HL-60 (cell line): ENCODE results near the gene TET2.

Experiments
- DNase-seq, 2 experiments: peaks; one replicate each; pipeline ENCODE4 v3.0.0-alpha.2; 2010 to 2020; ENCODE audit warnings: low read depth in 1 of 2, low spot score in 1 of 2
- H3K27ac ChIP-seq: fragments of 250-450 bp; sonication (Bioruptor Pico); replicated peaks from 2 replicates; pipeline ENCODE4 v1.5.1; 2020; ENCODE audit warnings: mild to moderate bottlenecking, moderate library complexity
- H3K27me3 ChIP-seq: fragments of 250-450 bp; sonication (Bioruptor Pico); 2 replicates; pipeline ENCODE4 v1.5.1; 2021; ENCODE audit warnings: mild to moderate bottlenecking, moderate library complexity; ENCODE audit not compliant: insufficient read depth, poor library complexity, severe bottlenecking
- H3K4me3 ChIP-seq: replicated peaks from 2 replicates; pipeline ENCODE4 v1.5.1; 2011; ENCODE audit warnings: mild to moderate bottlenecking, control low read depth, low read length; ENCODE audit not compliant: insufficient read depth
- GABPA ChIP-seq: IDR thresholded peaks from 2 replicates; pipeline ENCODE4 v1.6.1; 2012; ENCODE audit warnings: low read depth
- POLR2AphosphoS5 ChIP-seq: IDR thresholded peaks from 2 replicates; pipeline ENCODE4 v1.6.1; 2012; ENCODE audit warnings: low read depth
- SPI1 ChIP-seq: IDR thresholded peaks from 2 replicates; pipeline ENCODE4 v1.6.1; 2012; ENCODE audit warnings: low read depth, mild to moderate bottlenecking, borderline replicate concordance
- TF ChIP-seq, protein P1 (sequence below): IDR thresholded peaks from one replicate; pipeline ENCODE4 v1.5.1; 2011; ENCODE audit warnings: low read length, control low read depth, inconsistent platforms; ENCODE audit not compliant: insufficient read depth
- TF ChIP-seq, protein P2 (sequence below): IDR thresholded peaks from 2 replicates; pipeline ENCODE4 v1.6.1; 2012; ENCODE audit warnings: low read depth; ENCODE audit not compliant: insufficient replicate concordance

Gene TET2

DNA sequence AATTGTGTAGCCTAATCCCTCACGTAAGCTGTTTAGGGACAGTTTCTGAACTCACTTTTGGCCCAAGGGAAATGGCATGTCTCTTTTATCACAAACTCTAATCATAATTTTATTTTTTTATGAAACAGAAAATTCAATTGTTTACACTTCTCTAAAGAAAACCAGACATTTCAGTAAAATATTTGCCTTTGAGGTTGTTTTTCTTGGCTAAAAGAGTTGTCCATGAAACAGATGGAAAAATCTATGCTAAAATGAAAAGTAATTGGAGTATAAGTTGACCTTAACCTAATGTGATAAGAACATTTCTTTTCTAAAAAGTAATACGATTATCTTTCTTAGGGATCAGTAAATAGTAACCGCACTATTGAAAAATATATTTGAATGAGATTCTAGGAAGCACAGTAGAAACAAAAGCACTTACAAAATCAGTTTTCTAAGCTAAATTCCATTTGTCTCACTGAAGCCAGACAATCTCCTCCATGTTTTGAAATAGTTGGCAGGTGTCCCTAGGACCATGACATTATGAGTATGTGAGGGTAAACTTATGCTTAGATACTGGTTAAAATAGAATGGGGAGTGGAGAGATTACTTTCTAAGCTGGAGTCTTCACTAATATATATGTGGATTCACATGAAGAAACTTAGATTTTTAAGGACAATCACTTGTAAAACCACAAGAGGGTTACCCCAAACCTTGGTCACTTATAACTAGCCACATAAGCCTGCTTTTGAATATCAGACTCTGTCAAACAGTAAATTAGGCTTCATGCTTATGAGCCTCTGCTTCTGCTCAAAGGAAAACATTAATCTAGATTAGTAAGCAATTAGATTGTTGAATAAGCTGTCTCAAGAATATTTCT is 20.1 kb upstream of the TET2 start:
- TF ChIP-seq, protein P1, sequence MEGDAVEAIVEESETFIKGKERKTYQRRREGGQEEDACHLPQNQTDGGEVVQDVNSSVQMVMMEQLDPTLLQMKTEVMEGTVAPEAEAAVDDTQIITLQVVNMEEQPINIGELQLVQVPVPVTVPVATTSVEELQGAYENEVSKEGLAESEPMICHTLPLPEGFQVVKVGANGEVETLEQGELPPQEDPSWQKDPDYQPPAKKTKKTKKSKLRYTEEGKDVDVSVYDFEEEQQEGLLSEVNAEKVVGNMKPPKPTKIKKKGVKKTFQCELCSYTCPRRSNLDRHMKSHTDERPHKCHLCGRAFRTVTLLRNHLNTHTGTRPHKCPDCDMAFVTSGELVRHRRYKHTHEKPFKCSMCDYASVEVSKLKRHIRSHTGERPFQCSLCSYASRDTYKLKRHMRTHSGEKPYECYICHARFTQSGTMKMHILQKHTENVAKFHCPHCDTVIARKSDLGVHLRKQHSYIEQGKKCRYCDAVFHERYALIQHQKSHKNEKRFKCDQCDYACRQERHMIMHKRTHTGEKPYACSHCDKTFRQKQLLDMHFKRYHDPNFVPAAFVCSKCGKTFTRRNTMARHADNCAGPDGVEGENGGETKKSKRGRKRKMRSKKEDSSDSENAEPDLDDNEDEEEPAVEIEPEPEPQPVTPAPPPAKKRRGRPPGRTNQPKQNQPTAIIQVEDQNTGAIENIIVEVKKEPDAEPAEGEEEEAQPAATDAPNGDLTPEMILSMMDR = no peak
- no peak for TF ChIP-seq GABPA
- no peak for TF ChIP-seq POLR2AphosphoS5
- TF ChIP-seq, protein P2, sequence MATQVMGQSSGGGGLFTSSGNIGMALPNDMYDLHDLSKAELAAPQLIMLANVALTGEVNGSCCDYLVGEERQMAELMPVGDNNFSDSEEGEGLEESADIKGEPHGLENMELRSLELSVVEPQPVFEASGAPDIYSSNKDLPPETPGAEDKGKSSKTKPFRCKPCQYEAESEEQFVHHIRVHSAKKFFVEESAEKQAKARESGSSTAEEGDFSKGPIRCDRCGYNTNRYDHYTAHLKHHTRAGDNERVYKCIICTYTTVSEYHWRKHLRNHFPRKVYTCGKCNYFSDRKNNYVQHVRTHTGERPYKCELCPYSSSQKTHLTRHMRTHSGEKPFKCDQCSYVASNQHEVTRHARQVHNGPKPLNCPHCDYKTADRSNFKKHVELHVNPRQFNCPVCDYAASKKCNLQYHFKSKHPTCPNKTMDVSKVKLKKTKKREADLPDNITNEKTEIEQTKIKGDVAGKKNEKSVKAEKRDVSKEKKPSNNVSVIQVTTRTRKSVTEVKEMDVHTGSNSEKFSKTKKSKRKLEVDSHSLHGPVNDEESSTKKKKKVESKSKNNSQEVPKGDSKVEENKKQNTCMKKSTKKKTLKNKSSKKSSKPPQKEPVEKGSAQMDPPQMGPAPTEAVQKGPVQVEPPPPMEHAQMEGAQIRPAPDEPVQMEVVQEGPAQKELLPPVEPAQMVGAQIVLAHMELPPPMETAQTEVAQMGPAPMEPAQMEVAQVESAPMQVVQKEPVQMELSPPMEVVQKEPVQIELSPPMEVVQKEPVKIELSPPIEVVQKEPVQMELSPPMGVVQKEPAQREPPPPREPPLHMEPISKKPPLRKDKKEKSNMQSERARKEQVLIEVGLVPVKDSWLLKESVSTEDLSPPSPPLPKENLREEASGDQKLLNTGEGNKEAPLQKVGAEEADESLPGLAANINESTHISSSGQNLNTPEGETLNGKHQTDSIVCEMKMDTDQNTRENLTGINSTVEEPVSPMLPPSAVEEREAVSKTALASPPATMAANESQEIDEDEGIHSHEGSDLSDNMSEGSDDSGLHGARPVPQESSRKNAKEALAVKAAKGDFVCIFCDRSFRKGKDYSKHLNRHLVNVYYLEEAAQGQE = no peak
- TF ChIP-seq SPI1 = no peak
- no peak for DNase-seq
- Histone ChIP-seq H3K27me3 (no peaks in the 10 kb centered on the region), H3K27ac (no peak overlapping the region), H3K4me3 (no peak overlapping the region)

- no peaks in the 10 kb centered on the region for H3K27me3 ChIP-seq
- no peak for DNase-seq
- H3K27ac ChIP-seq = no peak overlapping the region
- TF ChIP-seq, protein P2 = no peak
- no peak for TF ChIP-seq GABPA
- no peak for TF ChIP-seq POLR2AphosphoS5
- TF ChIP-seq, protein P1 = no peak
- TF ChIP-seq SPI1 = no peak
- no peak overlapping the region for H3K4me3 ChIP-seq
Measured at GRCh38 chr4:105127170-105127445, 19.6 kb upstream of the TET2 start.

DNA sequence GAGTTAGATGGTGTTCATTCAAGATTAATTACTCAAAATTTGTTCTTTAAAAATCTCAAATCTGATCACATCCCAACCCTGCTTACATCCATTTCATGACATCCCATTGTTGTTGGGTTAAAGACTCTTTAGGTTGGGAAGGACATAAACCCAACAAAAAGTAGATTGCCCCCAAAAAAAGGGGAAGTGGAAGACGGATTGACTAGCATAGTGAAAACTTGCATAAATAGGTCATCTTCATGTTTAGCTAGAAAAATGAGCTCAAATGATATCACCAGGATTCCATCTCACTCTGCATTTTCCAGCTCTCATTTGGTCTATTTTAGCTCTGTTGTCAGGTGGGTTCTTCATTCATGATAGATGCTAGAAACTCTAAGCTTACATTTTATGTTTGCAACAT is 18.5 kb upstream of the TET2 start:
- no peak overlapping the region for H3K27ac ChIP-seq
- no peaks in the 10 kb centered on the region for H3K27me3 ChIP-seq
- no peak for TF ChIP-seq POLR2AphosphoS5
- TF ChIP-seq, protein P2 = no peak
- peak; percentile 97 for TF ChIP-seq SPI1
- DNase-seq = peak in 1 of 2 experiments; percentile 25
- H3K4me3 ChIP-seq = no peak overlapping the region
